LNCAP (cell line): ENCODE measurements around the gene VSTM4.

Experiments
- CTCF ChIP-seq: fragments of 450-650 bp; IDR thresholded peaks from 2 replicates; pipeline ENCODE4 v1.5.1; 2017; ENCODE audit warnings: mild to moderate bottlenecking

Gene VSTM4

GRCh38 chr10:49115796-49116508 is 630 bp upstream of the VSTM4 start:
- TF ChIP-seq CTCF = no peak

GRCh38 chr10:49114718-49115014 is 656 bp downstream of the VSTM4 start:
- no peak for TF ChIP-seq CTCF

- no peak for TF ChIP-seq CTCF
These were observed 1.6 kb downstream of the VSTM4 start for GRCh38 chr10:49113741-49114141.

- TF ChIP-seq CTCF = no peak
These were observed 2.5 kb downstream of the VSTM4 start for GRCh38 chr10:49112851-49113250.

- TF ChIP-seq CTCF = no peak
These were observed 3.2 kb downstream of the VSTM4 start for GRCh38 chr10:49112098-49112497.

- no peak for TF ChIP-seq CTCF
These were observed 4.0 kb downstream of the VSTM4 start for GRCh38 chr10:49111320-49111698.

- TF ChIP-seq CTCF = no peak
These were observed 4.5 kb downstream of the VSTM4 start for GRCh38 chr10:49110684-49111319.
